ENCODE data around the gene ENPP6.

DNA sequence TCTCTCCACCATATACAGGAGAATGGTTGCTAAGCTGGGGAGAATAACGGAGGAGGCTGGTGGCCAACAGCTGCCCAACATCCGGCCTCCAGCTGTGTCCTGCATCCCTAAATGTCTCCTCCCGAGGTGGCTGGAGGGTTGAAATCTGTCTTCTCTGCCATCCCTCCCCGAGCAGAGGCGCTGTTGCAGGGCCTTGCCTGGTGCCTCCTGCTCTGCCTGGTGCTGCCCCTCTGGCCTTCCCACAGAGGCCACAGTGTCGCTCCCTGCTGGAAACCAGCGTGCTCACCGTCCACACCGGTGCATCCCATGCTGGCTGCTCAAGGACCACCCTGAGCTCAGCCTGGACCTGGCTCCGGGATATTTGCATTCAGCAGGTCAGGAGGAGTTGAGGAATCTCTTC lies 115.2 kb downstream of the ENPP6 start:
- TF ChIP-seq POLR2A (IDR thresholded peaks at IDR 0.05; ENCODE audit: low read length) (no peak), GATA1 (IDR thresholded peaks at IDR 0.05; ENCODE audit: low read depth, low read length) (no peak)
